Adrenal gland (tissue), 5 donors: ENCODE results near the gene PBLD.

Source experiments
- POLR2A ChIP-seq, 2 donors: fragments of 450-650 bp; IDR thresholded peaks; one replicate each; pipeline ENCODE4 v1.6.1; 2017; ENCODE audit warnings: antibody characterized with exemption in 2 of 2, mild to moderate bottlenecking in 2 of 2, moderate library complexity in 1 of 2
- TF ChIP-seq, protein P1 (sequence below), 6 experiments: fragments of 450-650 bp in 4 of 6; fragments of 200-600 bp in 2 of 6; sonication (generic) in 1 of 6; IDR thresholded peaks; 1 replicate in 5 of 6; 2 replicates in 1 of 6; pipeline versions ENCODE4 v1.5.1 to v1.8.0; 2016 to 2021; ENCODE audit warnings: antibody characterized with exemption in 6 of 6, mild to moderate bottlenecking in 2 of 6, moderate library complexity in 1 of 6
- donor health status: DM: no; HTN: no; CAD: no.

DNA sequence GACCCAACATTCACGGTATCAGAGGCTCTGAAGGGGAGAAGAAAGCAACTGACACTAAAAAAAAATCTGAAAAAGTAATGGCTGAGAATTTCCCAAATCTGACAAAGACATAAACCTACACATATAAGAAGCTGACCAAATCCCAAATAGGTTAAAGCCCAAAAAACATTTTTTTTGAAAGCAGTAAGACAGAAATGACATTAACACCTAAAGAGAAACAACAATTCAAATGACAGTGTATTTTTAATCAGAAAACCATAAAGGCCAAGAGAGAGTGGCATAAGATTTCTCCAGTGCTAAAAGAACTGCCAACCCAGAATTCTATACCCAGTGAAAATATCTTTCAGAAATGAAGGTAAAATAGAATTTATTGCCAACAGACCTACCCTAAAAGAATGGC lies 38.9 kb upstream of the PBLD start:
- TF ChIP-seq, protein P1, sequence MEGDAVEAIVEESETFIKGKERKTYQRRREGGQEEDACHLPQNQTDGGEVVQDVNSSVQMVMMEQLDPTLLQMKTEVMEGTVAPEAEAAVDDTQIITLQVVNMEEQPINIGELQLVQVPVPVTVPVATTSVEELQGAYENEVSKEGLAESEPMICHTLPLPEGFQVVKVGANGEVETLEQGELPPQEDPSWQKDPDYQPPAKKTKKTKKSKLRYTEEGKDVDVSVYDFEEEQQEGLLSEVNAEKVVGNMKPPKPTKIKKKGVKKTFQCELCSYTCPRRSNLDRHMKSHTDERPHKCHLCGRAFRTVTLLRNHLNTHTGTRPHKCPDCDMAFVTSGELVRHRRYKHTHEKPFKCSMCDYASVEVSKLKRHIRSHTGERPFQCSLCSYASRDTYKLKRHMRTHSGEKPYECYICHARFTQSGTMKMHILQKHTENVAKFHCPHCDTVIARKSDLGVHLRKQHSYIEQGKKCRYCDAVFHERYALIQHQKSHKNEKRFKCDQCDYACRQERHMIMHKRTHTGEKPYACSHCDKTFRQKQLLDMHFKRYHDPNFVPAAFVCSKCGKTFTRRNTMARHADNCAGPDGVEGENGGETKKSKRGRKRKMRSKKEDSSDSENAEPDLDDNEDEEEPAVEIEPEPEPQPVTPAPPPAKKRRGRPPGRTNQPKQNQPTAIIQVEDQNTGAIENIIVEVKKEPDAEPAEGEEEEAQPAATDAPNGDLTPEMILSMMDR (IDR thresholded peaks at IDR 0.05), result no peak
- TF ChIP-seq POLR2A (IDR thresholded peaks at IDR 0.05), result no peak
